AG04450 (cell line): ENCODE measurements around the gene PRRC1. TPM values are rescaled to one million over a fixed set of nuclear protein-coding genes. Genes with fewer than 3 reads are reported as not detected.

Source experiments
- CTCF ChIA-PET: fragments of 300-600, 350-600 bp; formaldehyde crosslinking; extraction: SDS; loops from one replicate; lab custom pipeline; 2022; ENCODE audit warnings: antibody characterized with exemption, inconsistent platforms; lab: Charles Lee
- POLR2A ChIA-PET: fragments of 350-600 bp; formaldehyde crosslinking; extraction: SDS; loops from one replicate; lab custom pipeline; 2021; ENCODE audit warnings: antibody characterized with exemption, inconsistent platforms; lab: Yijun Ruan, JAX
- DNase-seq: peaks from one replicate; pipeline ENCODE4 v3.0.0-alpha.2; 2011; ENCODE audit warnings: low read depth, low spot score
- H3K27ac ChIP-seq: one replicate; pipeline ENCODE4 v1.5.1; 2012; ENCODE audit warnings: low read depth, low read length, control low read depth
- H3K27me3 ChIP-seq: one replicate; pipeline ENCODE4 v1.6.0; 2012; ENCODE audit warnings: low read length; ENCODE audit not compliant: control insufficient read depth, insufficient read depth
- H3K4me3 ChIP-seq: 2 replicates; pipeline ENCODE4 v1.5.1; 2011; ENCODE audit warnings: mild to moderate bottlenecking, low read depth, low read length, control low read depth
- H3K9me3 ChIP-seq: 2 replicates; pipeline ENCODE4 v1.5.1; 2012; ENCODE audit warnings: low read length; ENCODE audit not compliant: control insufficient read depth, insufficient read depth
- polyA plus RNA-seq: library from polyadenylated mRNA; depleted of rRNA; stranded (reverse); fragments of >200 nt; gene quantifications from 2 replicates; pipeline ENCODE4 v1.2.3, GENCODE V29; 2011
- TF ChIP-seq, protein P1 (sequence below): IDR thresholded peaks from 2 replicates; pipeline ENCODE4 v1.5.1; 2011; ENCODE audit warnings: low read depth, low read length, control low read depth, inconsistent platforms

The PRRC1 gene
- polyA plus RNA-seq, 1 experiment, result 120 TPM

- no peaks in the 10 kb centered on the region for H3K9me3 ChIP-seq
- ChIA-PET CTCF (no interaction called here), POLR2A (no interaction called here)
- no peaks in the 10 kb centered on the region for H3K27me3 ChIP-seq
- H3K4me3 ChIP-seq, result no peak overlapping the region
- no peak overlapping the region for H3K27ac ChIP-seq
- no peak for DNase-seq
- TF ChIP-seq, protein P1, sequence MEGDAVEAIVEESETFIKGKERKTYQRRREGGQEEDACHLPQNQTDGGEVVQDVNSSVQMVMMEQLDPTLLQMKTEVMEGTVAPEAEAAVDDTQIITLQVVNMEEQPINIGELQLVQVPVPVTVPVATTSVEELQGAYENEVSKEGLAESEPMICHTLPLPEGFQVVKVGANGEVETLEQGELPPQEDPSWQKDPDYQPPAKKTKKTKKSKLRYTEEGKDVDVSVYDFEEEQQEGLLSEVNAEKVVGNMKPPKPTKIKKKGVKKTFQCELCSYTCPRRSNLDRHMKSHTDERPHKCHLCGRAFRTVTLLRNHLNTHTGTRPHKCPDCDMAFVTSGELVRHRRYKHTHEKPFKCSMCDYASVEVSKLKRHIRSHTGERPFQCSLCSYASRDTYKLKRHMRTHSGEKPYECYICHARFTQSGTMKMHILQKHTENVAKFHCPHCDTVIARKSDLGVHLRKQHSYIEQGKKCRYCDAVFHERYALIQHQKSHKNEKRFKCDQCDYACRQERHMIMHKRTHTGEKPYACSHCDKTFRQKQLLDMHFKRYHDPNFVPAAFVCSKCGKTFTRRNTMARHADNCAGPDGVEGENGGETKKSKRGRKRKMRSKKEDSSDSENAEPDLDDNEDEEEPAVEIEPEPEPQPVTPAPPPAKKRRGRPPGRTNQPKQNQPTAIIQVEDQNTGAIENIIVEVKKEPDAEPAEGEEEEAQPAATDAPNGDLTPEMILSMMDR, result no peak
These were observed 40.8 kb downstream of the PRRC1 start for GRCh38 chr5:127558273-127558672.

DNA sequence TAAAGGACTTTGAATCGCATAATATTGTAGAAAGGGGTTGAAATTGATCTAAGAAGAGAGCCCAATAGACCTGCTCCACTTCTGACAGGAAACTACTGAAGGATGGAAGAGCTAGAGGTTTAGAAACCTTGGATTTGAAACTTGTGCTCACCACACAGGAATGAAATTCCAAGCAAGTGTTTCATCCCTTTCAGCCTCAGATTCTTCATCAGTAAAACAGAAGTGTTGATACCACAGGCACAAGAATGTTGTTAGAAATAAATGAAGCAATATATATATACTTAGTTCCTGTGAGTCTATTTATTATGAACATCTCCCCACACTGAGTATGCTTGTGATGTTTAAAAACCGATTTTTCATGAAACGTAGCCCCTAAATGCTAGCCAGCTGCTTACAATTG is 43.8 kb downstream of the PRRC1 start:
- Histone ChIP-seq H3K27me3 (no peaks in the 10 kb centered on the region), H3K27ac (no peak overlapping the region), H3K9me3 (no peaks in the 10 kb centered on the region), H3K4me3 (no peak overlapping the region)
- TF ChIP-seq, protein P1, result no peak
- CTCF ChIA-PET, result interaction anchor here (0.8 kb wide), 1 partner anchor 338 kb away, joined by 3 read pairs; no protein-coding TSS in a partner anchor
- POLR2A ChIA-PET, result interaction anchor here (0.6 kb wide), 1 partner anchor 197 kb away, joined by 6 read pairs; no protein-coding TSS in a partner anchor
- peak; percentile 30 for DNase-seq

DNA sequence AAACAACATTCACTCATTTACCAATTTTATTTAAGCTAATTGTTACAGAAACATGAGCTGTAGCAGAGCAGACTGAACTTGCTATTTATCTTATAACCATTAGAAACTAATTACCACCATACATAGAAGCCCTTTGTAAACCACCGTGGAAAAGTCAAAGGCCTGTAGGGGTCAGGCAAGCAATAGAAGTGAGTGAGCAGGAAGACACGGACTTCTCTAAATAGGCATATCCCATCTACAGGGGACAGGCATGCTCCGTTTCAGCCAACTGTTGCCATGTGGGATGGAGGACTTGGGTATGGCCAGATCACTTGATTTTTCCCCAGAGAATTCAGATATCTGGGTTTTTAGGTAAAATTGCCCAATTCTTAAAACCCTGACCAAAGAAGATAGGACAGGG is 44.8 kb downstream of the PRRC1 start:
- TF ChIP-seq, protein P1, result peak; percentile 10; the same call in 1 of the 2 replicates
- DNase-seq, result no peak
- no peak overlapping the region for H3K4me3 ChIP-seq
- H3K27me3 ChIP-seq, result peaks cover 4% of the 10 kb centered on the region
- ChIA-PET POLR2A (no interaction called here), CTCF (interaction anchor here (0.7 to 3.0 kb wide), 5 partner anchors 9 to 936 kb away, joined by 3 to 10 read pairs (median 3); no protein-coding TSS in a partner anchor)
- no peaks in the 10 kb centered on the region for H3K9me3 ChIP-seq
- H3K27ac ChIP-seq, result no peak overlapping the region

GRCh38 chr5:127563136-127563535 is 45.7 kb downstream of the PRRC1 start:
- DNase-seq, result no peak
- ChIA-PET CTCF (interaction anchor here (1.0 to 3.0 kb wide), 9 partner anchors 8 to 935 kb away, joined by 3 to 14 read pairs (median 4); no protein-coding TSS in a partner anchor), POLR2A (no interaction called here)
- no peaks in the 10 kb centered on the region for H3K9me3 ChIP-seq
- TF ChIP-seq, protein P1, result no peak
- no peak overlapping the region for H3K4me3 ChIP-seq
- peaks cover 7% of the 10 kb centered on the region for H3K27me3 ChIP-seq
- H3K27ac ChIP-seq, result no peak overlapping the region

DNA sequence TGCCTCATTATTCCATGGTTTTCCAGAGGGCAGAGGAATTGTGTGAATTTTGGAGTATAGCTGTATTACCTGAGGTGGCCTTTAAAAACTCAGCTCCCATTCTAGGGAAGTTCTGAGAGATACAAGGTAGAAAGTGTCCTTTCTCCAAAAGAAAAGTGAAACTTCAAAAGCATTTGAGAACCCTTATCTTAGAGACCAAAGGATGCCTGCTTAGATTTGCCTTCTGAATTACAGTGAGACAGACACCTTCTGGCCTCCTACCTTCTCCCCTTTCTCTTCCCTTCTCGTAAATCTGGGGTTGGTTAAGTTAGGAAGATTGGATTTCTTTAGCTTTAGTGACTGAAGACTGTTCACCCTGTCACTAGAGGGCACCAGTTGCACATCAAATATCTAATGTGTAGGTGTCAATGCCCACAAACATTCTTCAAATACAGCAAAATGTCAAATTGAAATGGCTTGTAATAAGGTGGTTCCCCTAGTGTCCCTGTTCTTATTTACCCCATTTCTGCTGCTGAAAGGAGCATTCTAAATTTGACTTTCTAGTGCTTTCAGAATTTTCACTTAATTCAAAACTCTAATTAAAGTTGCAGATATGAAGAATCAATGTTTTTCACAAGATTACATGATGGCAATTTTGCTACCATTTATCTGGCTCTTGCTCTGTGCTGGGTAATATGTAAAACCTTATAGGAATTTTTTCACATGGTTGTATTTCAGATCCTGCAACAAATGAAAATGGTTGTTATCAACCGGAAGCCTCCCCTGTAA is 46.7 kb downstream of the PRRC1 start:
- Histone ChIP-seq H3K27me3 (peaks cover 9% of the 10 kb centered on the region), H3K4me3 (no peak overlapping the region), H3K27ac (no peak overlapping the region), H3K9me3 (no peaks in the 10 kb centered on the region)
- CTCF ChIA-PET, result interaction anchor here (0.6 to 3.0 kb wide), 13 partner anchors 13 to 934 kb away, joined by 3 to 14 read pairs (median 3); no protein-coding TSS in a partner anchor
- TF ChIP-seq, protein P1, result peak; percentile 59
- peak; percentile 18 for DNase-seq
- POLR2A ChIA-PET, result no interaction called here
